Articular chondrocyte of knee joint (primary cell): ENCODE data around the gene SST. TPM values are rescaled to one million over a fixed set of nuclear protein-coding genes. Genes with fewer than 3 reads are reported as not detected.

Experiments
- total RNA-seq: library from RNA; depleted of rRNA; stranded (reverse); fragments of >200 nt; gene quantifications from 2 replicates; pipeline ENCODE4 v1.2.3, GENCODE V29; 2012

SST gene
- total RNA-seq: not detected in 2 replicates

GRCh38 chr3:187669675-187670504, at the start of gene SST:
TSS of gene SST (minus strand) at chr3:187670394. CDS start at chr3:187670291, 103 bp downstream.

GRCh38 chr3:187702507-187703033, 32.4 kb upstream of the SST start, which contains the start of gene RTP2:
TSS of gene RTP2 (minus strand) at chr3:187702557. CDS start at chr3:187702128, 429 bp downstream.

Other genes with a start within 250 kb of the SST start
- not detected in 2 replicates for gene RTP2, start 32.2 kb upstream of the SST start, total RNA-seq
- 49.7 and 60.5 TPM in 2 replicates for gene BCL6, start 75.1 kb upstream of the SST start, total RNA-seq